ENCODE data around the gene CTSV.
"Not testable (repeated sequence)": the region's sequence is repeated elsewhere in the genome, so short reads cannot be mapped to it uniquely, and the experiment has no call there.

CTSV gene

DNA sequence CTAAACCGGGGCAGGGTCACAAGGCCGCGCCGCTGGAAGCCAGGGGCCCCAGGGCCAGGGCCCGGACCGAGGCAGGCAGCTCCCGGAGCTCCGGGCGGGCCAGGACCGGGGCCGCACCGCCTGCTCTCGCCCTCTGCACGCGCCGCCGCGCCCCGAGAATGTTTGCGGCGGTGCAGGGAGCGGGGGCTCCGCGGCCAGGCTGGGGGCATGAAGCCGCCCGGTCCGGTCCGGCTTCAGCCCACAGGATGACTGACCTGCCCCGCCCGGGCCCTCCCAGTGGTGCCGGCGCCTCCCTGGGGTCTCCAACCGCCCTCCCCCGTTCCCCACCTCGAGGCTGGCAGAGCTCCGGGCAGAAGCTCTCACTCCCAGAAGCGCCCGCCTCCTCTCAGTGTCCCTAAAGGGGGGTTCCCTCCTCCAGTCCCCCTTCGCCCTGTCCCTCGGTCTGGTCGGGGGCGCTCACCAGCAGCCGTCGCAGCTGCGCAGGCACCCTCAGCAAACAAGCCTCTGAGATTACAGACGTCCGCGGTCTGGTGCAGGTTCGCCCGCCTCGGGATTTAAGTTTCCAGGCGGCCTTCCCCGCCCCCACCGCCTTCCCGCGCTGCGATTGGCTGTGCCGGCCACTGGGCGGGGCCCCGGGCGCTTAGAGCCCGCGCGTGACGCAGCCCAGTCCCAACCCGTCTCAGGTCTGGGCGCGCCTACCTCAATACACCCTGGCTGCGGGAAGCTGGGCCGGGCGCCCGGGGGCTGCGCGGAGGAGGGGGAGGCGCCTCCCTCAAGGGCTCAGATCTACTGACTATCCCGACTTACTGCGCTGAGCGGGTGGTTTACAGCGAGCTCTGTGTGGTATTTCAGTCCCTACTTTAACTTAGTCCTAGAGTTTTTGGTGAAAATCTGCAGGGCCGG is at the start of gene CTSV:
CTSV (minus strand) TSS at position 532 of the 903 bp plus-strand sequence. CDS start 1,099 bp downstream, outside the sequence.
- DNase-seq (ENCODE audit: low read depth) = peak; percentile 23

DNA sequence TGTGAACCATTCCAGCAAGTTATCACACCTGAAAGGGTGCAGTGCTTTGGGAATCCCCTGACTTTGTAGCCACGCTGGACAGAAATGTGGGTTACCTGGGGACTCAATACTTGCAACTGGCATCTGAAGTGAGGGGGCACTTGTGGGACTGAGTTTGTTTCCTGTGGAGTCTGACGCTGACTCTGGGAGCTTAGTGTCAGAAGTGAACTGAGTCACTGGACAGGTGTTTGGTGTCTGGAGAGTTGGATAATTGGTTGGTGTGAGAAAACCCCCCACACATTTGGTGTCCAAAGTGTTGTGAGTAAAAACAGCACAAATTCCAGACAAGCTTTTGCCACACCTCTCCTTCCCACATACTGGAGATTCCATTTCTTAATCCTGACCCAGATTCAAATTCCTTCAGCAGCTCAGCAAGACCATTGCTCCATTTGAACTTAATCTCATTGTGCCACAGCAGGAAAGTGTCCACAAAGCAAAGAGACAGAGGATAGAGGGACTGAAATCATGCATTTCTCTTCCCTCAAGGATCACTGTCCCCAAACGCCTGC is 48.8 kb upstream of the CTSV start:
- DNase-seq (ENCODE audit: low read depth) = not testable (repeated sequence)

- not testable (repeated sequence) for DNase-seq (ENCODE audit: low read depth)
These were observed 45.6 kb upstream of the CTSV start for GRCh38 chr9:97084562-97084991.

GRCh38 chr9:97078362-97078761 is 39.4 kb upstream of the CTSV start:
- no peak for DNase-seq (ENCODE audit: low read depth)

DNA sequence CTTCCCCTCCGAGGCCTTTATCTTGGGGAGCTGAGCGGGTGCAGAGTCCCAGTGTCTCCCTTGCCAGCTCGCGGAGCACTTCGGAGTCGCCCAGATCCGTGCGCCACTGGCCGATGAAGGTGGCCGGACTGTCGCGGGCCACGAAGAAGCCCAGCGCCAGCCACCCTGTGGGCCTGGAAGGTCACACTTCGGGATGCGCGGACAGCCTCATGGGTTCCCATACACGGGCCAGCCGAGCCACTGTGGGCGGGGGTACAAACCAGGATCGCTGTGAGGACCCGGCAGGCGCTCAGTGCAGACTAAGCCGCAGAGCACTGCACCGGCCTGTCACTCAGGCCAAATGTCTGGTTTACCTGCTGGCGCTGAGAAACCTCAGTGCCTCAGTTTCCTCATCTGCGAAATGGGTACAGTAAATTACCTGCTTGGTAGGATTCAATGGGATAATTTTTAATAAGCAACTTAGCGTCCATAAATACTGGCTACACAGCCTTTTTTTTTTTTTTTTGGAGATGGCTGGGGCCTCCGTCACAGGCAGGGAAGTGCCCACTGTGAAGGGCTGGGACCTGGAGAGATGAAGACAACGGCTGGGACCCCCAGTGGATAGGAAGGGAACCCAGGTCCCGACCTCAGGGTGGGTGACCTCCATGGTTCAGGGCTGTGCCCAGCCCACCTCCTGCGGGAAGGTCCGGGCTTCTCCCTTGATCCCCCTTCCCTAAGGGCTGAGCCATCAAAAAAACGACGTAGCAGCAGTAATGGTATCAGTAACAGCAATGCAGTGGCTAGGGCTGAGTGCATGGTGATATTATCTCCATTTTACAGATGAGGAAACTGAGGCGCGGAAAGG is 38.7 kb upstream of the CTSV start:
- no peak for DNase-seq (ENCODE audit: low read depth)

DNA sequence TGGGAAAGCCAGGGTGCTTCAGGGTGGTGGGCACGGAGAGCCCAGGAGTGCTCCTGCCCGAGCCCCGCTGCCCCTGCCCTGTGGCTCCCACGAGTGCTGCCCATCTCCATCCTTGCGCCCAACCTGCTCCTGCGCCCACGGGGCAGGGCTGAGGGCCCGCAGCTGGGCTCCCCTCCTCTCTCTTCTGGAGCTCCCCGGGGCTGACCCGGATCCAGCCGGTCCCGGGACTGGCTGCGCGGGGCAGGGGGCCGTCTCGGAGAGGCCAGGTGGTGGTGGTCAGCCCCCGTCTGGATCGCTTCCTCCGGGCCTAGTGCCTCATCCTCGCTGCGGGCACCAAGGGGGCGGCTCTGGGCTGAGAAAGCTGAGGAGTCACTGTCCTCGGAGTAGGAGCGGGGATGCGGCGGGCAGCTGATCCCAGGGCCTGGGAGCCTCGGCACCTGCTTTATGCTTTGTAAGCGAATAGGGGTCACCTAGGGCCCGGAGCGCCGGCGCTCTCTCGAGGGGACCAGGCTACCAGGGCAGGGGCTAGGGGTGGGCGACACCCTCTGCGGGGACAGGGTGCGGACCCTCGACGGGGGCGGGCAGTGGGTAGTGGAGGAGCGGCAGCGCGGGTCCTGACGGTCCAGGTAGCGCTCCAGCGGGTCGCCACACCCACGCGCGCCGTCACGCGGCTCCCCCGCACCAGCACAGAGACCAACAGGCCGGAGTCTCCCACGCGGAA is 37.9 kb upstream of the CTSV start:
- not testable (repeated sequence) for DNase-seq (ENCODE audit: low read depth)

DNA sequence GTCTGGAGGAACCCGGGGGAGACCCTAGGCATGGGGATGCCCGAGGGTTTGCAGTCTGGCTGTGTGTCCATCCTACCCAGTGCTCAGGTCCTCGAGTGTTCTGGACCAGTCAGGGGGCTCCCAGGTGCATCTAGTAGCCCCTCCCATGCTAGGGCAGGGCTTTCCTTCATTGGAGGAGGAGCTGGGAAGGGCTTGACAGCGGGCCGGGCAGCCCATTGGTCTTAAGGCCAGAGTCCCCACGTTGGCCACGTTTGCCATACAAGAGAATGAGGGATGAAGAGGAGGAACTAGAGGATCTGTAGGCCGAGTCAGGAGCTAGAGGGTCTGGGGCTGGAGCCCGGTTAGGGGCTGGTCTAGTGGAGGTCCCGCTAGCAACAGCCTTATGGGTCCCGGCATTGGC is 37.3 kb upstream of the CTSV start:
- no peak for DNase-seq (ENCODE audit: low read depth)

GRCh38 chr9:97075289-97075985 is 36.5 kb upstream of the CTSV start:
- DNase-seq (ENCODE audit: low read depth) = no peak

DNA sequence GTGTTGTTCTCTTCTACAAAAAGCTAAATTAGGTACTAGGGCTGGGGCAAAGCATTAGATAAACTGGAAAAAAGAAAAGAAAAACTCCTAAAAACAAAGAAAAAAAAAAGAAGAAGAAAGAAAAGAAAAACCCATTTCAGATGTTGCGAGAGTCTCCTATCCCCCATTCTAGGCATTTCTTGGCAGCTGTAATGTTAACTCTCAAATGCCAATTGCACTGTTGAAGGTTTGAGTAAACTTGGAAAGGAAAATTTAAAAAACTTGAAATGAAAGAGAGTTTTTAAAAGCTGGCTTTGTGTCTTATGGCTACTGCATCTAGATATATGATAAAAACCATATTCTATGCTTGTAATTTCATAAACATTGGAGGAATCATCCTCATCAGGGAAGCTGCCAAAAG is 34.6 kb upstream of the CTSV start:
- no peak for DNase-seq (ENCODE audit: low read depth)

- no peak for DNase-seq (ENCODE audit: low read depth)
These were observed 33.4 kb upstream of the CTSV start for GRCh38 chr9:97072285-97072776.

DNA sequence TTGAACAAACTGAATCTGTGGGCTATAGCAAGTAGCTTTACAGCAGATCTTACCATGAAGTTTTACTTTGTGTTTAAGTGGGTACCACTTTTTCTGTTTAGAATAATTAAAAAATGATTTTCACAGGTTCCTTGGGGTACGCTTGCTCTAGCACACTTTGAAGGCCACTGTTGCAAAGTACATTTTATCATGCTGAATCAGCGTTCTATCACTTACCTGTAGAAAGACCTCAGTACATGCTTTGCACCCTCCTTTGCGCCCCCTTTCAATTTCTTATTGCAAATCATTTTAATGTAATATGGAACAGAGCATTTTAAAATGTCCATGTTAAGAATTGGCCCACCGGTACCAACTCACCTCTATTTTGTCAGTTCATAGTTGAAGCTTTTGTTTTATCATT is 31.4 kb upstream of the CTSV start:
- not testable (repeated sequence) for DNase-seq (ENCODE audit: low read depth)

DNA sequence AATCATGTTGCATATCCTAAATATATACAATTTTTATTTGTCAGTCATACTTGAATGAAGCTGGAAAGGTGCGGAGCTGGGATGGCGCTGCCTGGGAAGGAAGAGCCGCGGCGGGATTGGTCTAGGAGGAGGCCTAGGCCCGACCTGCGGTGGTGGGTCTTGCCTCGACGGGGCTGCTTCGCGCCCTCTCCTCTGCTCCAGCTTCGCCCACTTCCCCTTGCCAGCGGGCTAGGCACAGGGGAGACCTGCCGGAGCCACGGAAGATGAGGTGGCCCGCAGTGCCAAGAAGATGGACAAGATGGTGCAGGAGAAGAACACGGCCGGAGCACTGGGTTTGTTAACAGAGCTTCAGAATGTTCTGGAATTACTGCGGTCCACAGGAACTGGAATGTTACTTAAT is 28.5 kb upstream of the CTSV start:
- DNase-seq (ENCODE audit: low read depth) = no peak

DNA sequence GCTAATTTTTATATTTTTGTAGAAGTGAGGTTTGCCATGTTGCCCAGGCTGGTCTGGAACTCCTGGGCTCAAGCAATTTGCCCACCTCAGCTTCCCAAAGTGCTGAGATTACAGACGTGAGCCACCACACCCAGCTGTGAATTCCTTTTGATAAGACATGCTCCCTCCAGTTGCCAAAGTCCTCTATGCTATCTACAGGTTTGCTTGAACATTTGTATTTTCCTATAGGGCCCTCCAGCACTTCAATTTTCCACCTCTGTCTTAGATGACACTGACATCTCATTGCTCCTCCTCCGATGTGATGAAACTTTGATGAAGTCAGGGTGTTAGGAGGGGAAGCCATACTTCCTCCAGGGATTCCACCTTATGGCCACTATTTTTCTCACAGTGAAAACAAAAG is 25.2 kb upstream of the CTSV start:
- no peak for DNase-seq (ENCODE audit: low read depth)

- DNase-seq (ENCODE audit: low read depth) = no peak
These were observed 21.9 kb upstream of the CTSV start for GRCh38 chr9:97060796-97061195.

- DNase-seq (ENCODE audit: low read depth) = no peak
These were observed 20.7 kb upstream of the CTSV start for GRCh38 chr9:97059626-97060025.

- DNase-seq (ENCODE audit: low read depth) = no peak
These were observed 18.7 kb upstream of the CTSV start for GRCh38 chr9:97057651-97058050.

DNA sequence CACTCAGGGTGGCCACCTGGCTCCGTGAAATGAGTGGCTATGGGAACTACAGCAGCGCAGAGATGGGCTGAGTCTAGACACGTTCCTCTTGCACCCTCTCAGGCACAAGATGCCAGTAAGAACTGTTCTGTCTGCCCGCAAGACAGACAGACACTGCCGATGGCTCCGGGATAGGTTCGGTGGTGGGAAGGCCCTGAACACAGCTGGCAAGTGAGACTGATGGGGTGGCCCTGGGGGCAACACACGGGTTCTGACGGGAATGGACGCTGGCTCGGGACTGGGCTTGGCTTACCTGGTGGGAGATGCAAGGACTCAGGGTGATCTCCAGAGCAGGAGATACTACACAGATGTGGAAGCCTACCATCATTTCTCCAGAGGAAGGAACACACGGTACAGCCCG is 16.9 kb upstream of the CTSV start:
- not testable (repeated sequence) for DNase-seq (ENCODE audit: low read depth)

DNA sequence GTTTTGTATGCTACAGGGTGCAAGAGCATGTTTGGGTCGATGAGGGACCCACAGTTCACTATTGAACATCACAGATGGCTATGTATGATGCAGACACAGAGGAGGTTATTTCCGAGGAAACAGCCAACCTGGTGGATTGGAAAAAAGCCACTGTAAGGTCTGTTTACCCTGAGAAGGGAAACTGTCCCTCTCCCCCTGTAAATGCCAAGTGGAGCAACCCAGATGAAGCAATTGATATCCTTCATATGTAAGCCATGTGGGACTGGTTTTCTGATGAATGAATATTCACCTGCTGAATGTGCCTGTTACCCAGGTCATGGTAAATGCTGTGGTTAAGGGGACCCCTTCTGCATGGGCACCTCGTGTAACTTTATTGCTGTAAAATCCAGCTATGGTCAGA is 14.8 kb upstream of the CTSV start:
- no peak for DNase-seq (ENCODE audit: low read depth)

DNA sequence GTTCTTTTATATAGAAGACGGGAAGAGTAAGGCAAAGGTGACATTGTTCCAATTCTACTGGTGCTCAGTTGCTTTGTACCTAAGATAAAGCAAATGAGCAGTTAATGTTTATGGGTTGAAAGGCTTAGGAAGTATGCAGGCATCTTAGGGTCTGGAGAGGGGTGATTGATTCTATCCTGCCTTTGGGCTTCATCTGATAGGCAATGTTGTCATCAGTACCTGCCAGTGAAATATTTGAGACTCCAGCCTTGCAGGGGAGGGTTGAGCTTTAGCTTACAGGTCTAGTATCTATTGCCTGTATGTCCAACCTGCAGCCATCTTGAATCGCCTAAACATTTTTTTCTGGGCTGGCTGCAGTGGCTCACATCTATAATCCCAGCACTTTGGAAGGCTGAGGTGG is 13.8 kb upstream of the CTSV start:
- DNase-seq (ENCODE audit: low read depth) = no peak

GRCh38 chr9:97046228-97046627 is 7.3 kb upstream of the CTSV start:
- DNase-seq (ENCODE audit: low read depth) = no peak

DNA sequence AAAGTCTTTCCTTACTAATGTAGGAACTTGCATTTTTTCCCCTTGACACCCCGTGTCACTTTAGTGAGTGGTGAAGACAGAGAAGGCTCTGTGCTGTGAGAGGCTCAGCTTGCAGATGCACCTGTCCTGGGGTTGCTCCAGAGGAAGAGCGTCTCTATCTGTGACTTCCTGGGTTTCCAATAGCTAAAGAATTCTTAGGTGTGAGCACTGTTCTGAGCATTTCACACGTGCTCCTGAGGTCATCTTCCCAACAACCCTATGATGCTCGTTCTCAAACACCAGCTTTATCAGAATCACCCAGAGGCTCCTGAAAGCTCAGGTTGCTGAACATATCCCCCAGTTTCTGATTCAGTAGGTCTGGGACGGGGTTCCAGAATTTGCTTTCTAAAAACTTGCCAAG is 6.4 kb upstream of the CTSV start:
- no peak for DNase-seq (ENCODE audit: low read depth)

Measured in GM04504 (cell line).